Stimulated activated CD4-positive, alpha-beta T cell treated with anti-CD3 and anti-CD28 coated beads, Interleukin-12 subunit alpha, Interleukin-12 subunit beta, amount 100 ng/mL, for 4 hours (primary cell): Measurements from ENCODE around the gene NXN.
"Not testable (repeated sequence)": the region's sequence is repeated elsewhere in the genome, so short reads cannot be mapped to it uniquely, and the experiment has no call there.

Experiments
- DNase-seq: peaks from one replicate; pipeline ENCODE4 v3.0.0-alpha.2; 2020

NXN gene

GRCh38 chr17:752002-752619 lies 227.5 kb downstream of the NXN start, which contains the start of gene GEMIN4:
GEMIN4 (minus strand) TSS chr17:752264; CDS start chr17:752142, 122 bp downstream.
- DNase-seq = peak; percentile 99

GRCh38 chr17:751269-752001 lies 228.1 kb downstream of the NXN start:
- peak; percentile 53 for DNase-seq

GRCh38 chr17:750431-751037 lies 229.0 kb downstream of the NXN start:
- DNase-seq = no peak

- DNase-seq = not testable (repeated sequence)
Observed at GRCh38 chr17:749359-749758, 230.2 kb downstream of the NXN start.
